Prostate gland (tissue), 2 donors: Measurements from ENCODE around the gene RPS15. TPM values are rescaled to one million over a fixed set of nuclear protein-coding genes. Genes with fewer than 3 reads are reported as not detected.

ENCODE experiments used
- DNase-seq: peaks from one replicate; pipeline ENCODE4 v3.0.0-alpha.2; 2019; ENCODE audit warnings: low spot score
- H3K27ac ChIP-seq, 2 donors: fragments of 200-600 bp; sonication (generic); 2 replicates each; pipeline ENCODE4 v1.5.1; 2017 to 2019
- H3K27me3 ChIP-seq: fragments of 200-600 bp; sonication (generic); replicated peaks from 2 replicates; pipeline ENCODE4 v1.5.1; 2019; ENCODE audit not compliant: insufficient read depth
- H3K36me3 ChIP-seq, 2 donors: fragments of 200-600 bp; sonication (generic); 1 replicate in 1 of 2; 2 replicates in 1 of 2; pipeline versions ENCODE4 v1.5.1 to v1.8.1; 2017 to 2019
- H3K4me1 ChIP-seq: fragments of 200-600 bp; sonication (generic); replicated peaks from 2 replicates; pipeline ENCODE4 v1.5.1; 2019
- H3K4me3 ChIP-seq, 2 donors: fragments of 200-600 bp; sonication (generic); 2 replicates each; pipeline ENCODE4 v1.5.1; 2017 to 2019
- H3K9me3 ChIP-seq: fragments of 200-600 bp; sonication (generic); 2 replicates; pipeline ENCODE4 v1.5.1; 2017
- CTCF ChIP-seq, 4 experiments: fragments of 200-600 bp in 2 of 4; fragments of 450-650 bp in 2 of 4; sonication (generic) in 2 of 4; IDR thresholded peaks; 1 replicate in 3 of 4; 2 replicates in 1 of 4; pipeline ENCODE4 v1.5.1; 2016 to 2019; ENCODE audit warnings: antibody characterized with exemption in 4 of 4, mild to moderate bottlenecking in 2 of 4, moderate library complexity in 2 of 4
- POLR2A ChIP-seq: fragments of 450-650 bp; IDR thresholded peaks from one replicate; pipeline ENCODE4 v1.6.1; 2016; ENCODE audit warnings: antibody characterized with exemption, mild to moderate bottlenecking
- POLR2AphosphoS5 ChIP-seq: sonication (generic); formaldehyde crosslinking; IDR thresholded peaks from one replicate; pipeline ENCODE4 v1.6.1; 2017; ENCODE audit warnings: antibody characterized with exemption
- WGBS: methylation state at CpG from one replicate; pipeline ENCODE4 v1.1.5; 2018; 5-methylcytosine and 5-hydroxymethylcytosine counted together
- intact Hi-C: fragments of 100-400 bp; cut with DNase I; formaldehyde crosslinking; loops from one replicate; pipeline ENCODE4 v1.14.2; 2022
- total RNA-seq, 2 donors: library from RNA; depleted of rRNA; stranded (reverse); fragments of >200 nt; gene quantifications; one replicate each; pipeline ENCODE4 v1.1.0, GENCODE V29; 2016

The RPS15 gene
- total RNA-seq, 2 donors from 2014 or later: 3,102 to 5,853 TPM

- Histone ChIP-seq H3K27me3 (no peaks in the 10 kb centered on the region), H3K36me3 (no peaks in the 10 kb centered on the region), H3K4me3 (peak overlapping the region; percentile 95 to 98), H3K9me3 (no peaks in the 10 kb centered on the region), H3K27ac (peak overlapping the region; percentile 95 to 96), H3K4me1 (peaks cover 43% of the 10 kb centered on the region)
- WGBS: 42% methylated on average over 26 of the region's 33 CpGs
- intact Hi-C loops: loop anchor here (10.0 kb wide), 2 partner anchors 95 to 135 kb away; partner anchors contain the start of gene FAM174C
- TF ChIP-seq CTCF (IDR thresholded peaks at IDR 0.05): no peak
- TF ChIP-seq POLR2A: no peak
- TF ChIP-seq POLR2AphosphoS5: no peak
- no peak for DNase-seq
Observed at GRCh38 chr19:1409204-1410005, 28.8 kb upstream of the RPS15 start.

- intact Hi-C loops: no loop called here
- peak overlapping the region; percentile 8 to 96 for H3K27ac ChIP-seq
- peaks cover 43% of the 10 kb centered on the region for H3K4me1 ChIP-seq
- no peaks in the 10 kb centered on the region for H3K36me3 ChIP-seq
- TF ChIP-seq POLR2AphosphoS5: no peak
- TF ChIP-seq CTCF (IDR thresholded peaks at IDR 0.05): no peak
- no peak for TF ChIP-seq POLR2A
- WGBS: 64% methylated on average over 23 of the region's 23 CpGs
- no peak for DNase-seq
- H3K27me3 ChIP-seq: no peaks in the 10 kb centered on the region
- peak overlapping the region in 1 of 2 donors; percentile 98 for H3K4me3 ChIP-seq
- no peaks in the 10 kb centered on the region for H3K9me3 ChIP-seq
Observed at GRCh38 chr19:1410136-1410786, 27.9 kb upstream of the RPS15 start.

GRCh38 chr19:1410789-1411188 is 27.4 kb upstream of the RPS15 start:
- intact Hi-C loops: no loop called here
- no peak overlapping the region for H3K4me3 ChIP-seq

GRCh38 chr19:1411255-1412191 is 26.7 kb upstream of the RPS15 start:
- DNase-seq: no peak
- Histone ChIP-seq H3K4me3 (no peak overlapping the region), H3K9me3 (no peaks in the 10 kb centered on the region), H3K36me3 (no peaks in the 10 kb centered on the region), H3K27ac (peak overlapping the region in 1 of 2 donors; percentile 96), H3K4me1 (peaks cover 54% of the 10 kb centered on the region), H3K27me3 (no peaks in the 10 kb centered on the region)
- TF ChIP-seq POLR2AphosphoS5 (no peak), POLR2A (no peak), CTCF (IDR thresholded peaks at IDR 0.05) (no peak)
- intact Hi-C loops: no loop called here
- 65% methylated on average over 25 of the region's 29 CpGs for WGBS

More at GRCh38 chr19:1410789-1411188, 27.4 kb upstream of the RPS15 start:
- Histone ChIP-seq H3K4me1 (peaks cover 47% of the 10 kb centered on the region), H3K27me3 (no peaks in the 10 kb centered on the region), H3K36me3 (no peaks in the 10 kb centered on the region), H3K9me3 (no peaks in the 10 kb centered on the region), H3K27ac (peak overlapping the region; percentile 8 to 96)
- WGBS: 66% methylated on average over 9 of the region's 9 CpGs
- TF ChIP-seq CTCF (IDR thresholded peaks at IDR 0.05) (no peak), POLR2A (no peak), POLR2AphosphoS5 (no peak)
- DNase-seq: no peak
